OCI-LY1 (cell line): ENCODE measurements around the gene FNTB.

Experiments
- H2AFZ ChIP-seq: fragments of 200-600 bp; sonication (generic), shearing (Covaris generic); 2 replicates; pipeline ENCODE4 v1.6.0; 2014; ENCODE audit warnings: antibody characterized with exemption, mild to moderate bottlenecking, low read length
- H3F3A ChIP-seq: fragments of 200-600 bp; sonication (generic), shearing (Covaris generic); 2 replicates; pipeline ENCODE4 v1.6.0; 2014; ENCODE audit warnings: mild to moderate bottlenecking, antibody characterized with exemption, low read length, moderate library complexity; ENCODE audit not compliant: insufficient read depth
- H3K27ac ChIP-seq: fragments of 200-600 bp; sonication (generic); 2 replicates; pipeline ENCODE4 v1.5.1; 2014; ENCODE audit warnings: low read length, mixed run types, mild to moderate bottlenecking, low read depth; ENCODE audit not compliant: poor library complexity, severe bottlenecking
- H3K27me3 ChIP-seq: fragments of 200-600 bp; sonication (generic); 2 replicates; pipeline ENCODE4 v1.6.0; 2014; ENCODE audit warnings: antibody characterized with exemption, mild to moderate bottlenecking, low read length, moderate library complexity; ENCODE audit not compliant: insufficient read depth
- H3K36me3 ChIP-seq: fragments of 200-600 bp; sonication (generic); 2 replicates; pipeline ENCODE4 v1.6.1; 2014; ENCODE audit warnings: mild to moderate bottlenecking, antibody characterized with exemption, low read length, moderate library complexity, mixed read lengths; ENCODE audit not compliant: insufficient read depth
- H3K4me1 ChIP-seq: fragments of 200-600 bp; sonication (generic); 2 replicates; pipeline ENCODE4 v1.5.1; 2014; ENCODE audit warnings: mild to moderate bottlenecking, low read length, moderate library complexity; ENCODE audit not compliant: insufficient read depth, severe bottlenecking
- H3K4me2 ChIP-seq: fragments of 200-600 bp; sonication (generic), shearing (Covaris generic); 2 replicates; pipeline ENCODE4 v1.6.1; 2014; ENCODE audit warnings: low read length
- H3K4me3 ChIP-seq: fragments of 200-600 bp; sonication (generic); 2 replicates; pipeline ENCODE4 v1.5.1; 2014; ENCODE audit warnings: low read length, low read depth, mild to moderate bottlenecking, mixed read lengths; ENCODE audit not compliant: poor library complexity, severe bottlenecking
- H3K79me2 ChIP-seq: fragments of 200-600 bp; shearing (Covaris generic); 2 replicates; pipeline ENCODE4 v1.6.1; 2016; ENCODE audit warnings: mixed run types, low read length, mixed read lengths; ENCODE audit not compliant: insufficient read depth
- H3K9ac ChIP-seq: fragments of 200-600 bp; sonication (generic), shearing (Covaris generic); 2 replicates; pipeline ENCODE4 v1.6.1; 2014; ENCODE audit warnings: mild to moderate bottlenecking, low read length, mixed read lengths
- H3K9me2 ChIP-seq: fragments of 200-600 bp; sonication (generic), shearing (Covaris generic); 2 replicates; pipeline ENCODE4 v1.6.1; 2014; ENCODE audit warnings: low read depth, mild to moderate bottlenecking, low read length, mixed read lengths
- H3K9me3 ChIP-seq: fragments of 200-600 bp; shearing (Covaris generic); 2 replicates; pipeline ENCODE4 v1.6.1; 2014; ENCODE audit warnings: low read length, mixed read lengths
- H4K20me1 ChIP-seq: fragments of 200-600 bp; sonication (generic), shearing (Covaris generic); 2 replicates; pipeline ENCODE4 v1.6.0; 2016; ENCODE audit warnings: mild to moderate bottlenecking, low read length; ENCODE audit not compliant: insufficient read depth
- CTCF ChIP-seq: fragments of 200-600 bp; sonication (generic), shearing (Covaris generic); IDR thresholded peaks from 2 replicates; pipeline ENCODE4 v1.5.1; 2017; ENCODE audit warnings: mild to moderate bottlenecking, antibody characterized with exemption, low read length, moderate library complexity, mixed read lengths
- EZH2 ChIP-seq: fragments of 200-600 bp; sonication (generic), shearing (Covaris generic); IDR thresholded peaks from 2 replicates; pipeline ENCODE4 v1.8.0; 2017; ENCODE audit warnings: borderline replicate concordance, mixed run types, mild to moderate bottlenecking, antibody characterized with exemption, low read length, moderate library complexity, mixed read lengths

FNTB gene

GRCh38 chr14:64937821-64938193 lies 48.9 kb upstream of the FNTB start:
- TF ChIP-seq EZH2 (no peak), CTCF (no peak; the same call in 1 of the 2 replicates)
- Histone ChIP-seq H2AFZ (no peak overlapping the region), H3K79me2 (no peaks in the 10 kb centered on the region), H3K9me2 (no peaks in the 10 kb centered on the region), H3K4me2 (no peak overlapping the region), H4K20me1 (no peaks in the 10 kb centered on the region), H3K27me3 (no peaks in the 10 kb centered on the region), H3K36me3 (peaks cover 47% of the 10 kb centered on the region), H3K27ac (no peak overlapping the region), H3K9me3 (no peaks in the 10 kb centered on the region), H3K9ac (no peak overlapping the region), H3K4me3 (no peak overlapping the region), H3F3A (no peaks in the 10 kb centered on the region), H3K4me1 (no peaks in the 10 kb centered on the region)

GRCh38 chr14:64938972-64939816 lies 47.5 kb upstream of the FNTB start:
- no peak for TF ChIP-seq CTCF
- no peak for TF ChIP-seq EZH2
- Histone ChIP-seq H3K9me3 (no peaks in the 10 kb centered on the region), H2AFZ (no peak overlapping the region), H3K4me2 (no peak overlapping the region), H3K9ac (no peak overlapping the region), H3K36me3 (peaks cover 43% of the 10 kb centered on the region; the same call in 1 of the 2 replicates), H3F3A (no peaks in the 10 kb centered on the region), H3K4me3 (no peak overlapping the region), H4K20me1 (no peaks in the 10 kb centered on the region), H3K9me2 (no peaks in the 10 kb centered on the region), H3K27me3 (no peaks in the 10 kb centered on the region), H3K4me1 (no peaks in the 10 kb centered on the region), H3K27ac (no peak overlapping the region), H3K79me2 (no peaks in the 10 kb centered on the region)

GRCh38 chr14:64939817-64940190 lies 46.9 kb upstream of the FNTB start:
- peaks cover 38% of the 10 kb centered on the region; the same call in 1 of the 2 replicates for H3K36me3 ChIP-seq
- no peak for TF ChIP-seq CTCF
- no peak for TF ChIP-seq EZH2
- H3K9ac ChIP-seq = no peak overlapping the region
- no peaks in the 10 kb centered on the region for H3F3A ChIP-seq
- no peaks in the 10 kb centered on the region for H3K9me2 ChIP-seq
- H3K79me2 ChIP-seq = no peaks in the 10 kb centered on the region
- H4K20me1 ChIP-seq = no peaks in the 10 kb centered on the region
- no peaks in the 10 kb centered on the region for H3K9me3 ChIP-seq
- H3K27ac ChIP-seq = no peak overlapping the region
- H3K4me1 ChIP-seq = no peaks in the 10 kb centered on the region
- H3K27me3 ChIP-seq = no peaks in the 10 kb centered on the region
- no peak overlapping the region for H3K4me2 ChIP-seq
- no peak overlapping the region for H3K4me3 ChIP-seq
- H2AFZ ChIP-seq = no peak overlapping the region
